ENCODE data around the gene C6orf132. TPM values are rescaled to one million over a fixed set of nuclear protein-coding genes. Genes with fewer than 3 reads are reported as not detected.

C6orf132 gene
- total RNA-seq, 1 experiment from 2014 or later = 31.9 TPM

DNA sequence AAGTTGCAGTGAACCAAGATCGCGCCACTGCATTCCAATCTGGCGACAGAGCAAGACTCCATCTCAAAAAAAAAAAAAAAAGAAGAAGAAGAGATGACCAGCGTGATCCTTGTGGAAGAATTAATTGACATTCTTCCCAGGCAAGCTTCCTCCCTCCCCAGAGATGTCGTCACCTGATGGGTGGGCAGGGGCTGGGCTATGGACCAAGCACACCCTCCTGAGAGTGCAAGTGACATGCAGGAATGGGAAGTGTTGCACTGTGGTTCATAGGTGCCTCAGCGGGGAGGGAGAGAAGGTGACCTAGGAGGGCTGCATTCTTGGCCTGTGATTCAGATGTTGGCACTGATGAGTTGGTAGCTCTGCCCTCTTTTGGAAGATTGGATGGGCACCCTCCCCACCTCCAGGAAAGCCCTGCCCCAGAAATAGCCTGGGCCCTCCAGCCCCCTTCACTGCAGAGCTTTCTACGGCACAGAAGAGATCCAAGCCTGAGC is 54.3 kb downstream of the C6orf132 start:
- no TSS peak for BruUV-seq (replicated peaks)

DNA sequence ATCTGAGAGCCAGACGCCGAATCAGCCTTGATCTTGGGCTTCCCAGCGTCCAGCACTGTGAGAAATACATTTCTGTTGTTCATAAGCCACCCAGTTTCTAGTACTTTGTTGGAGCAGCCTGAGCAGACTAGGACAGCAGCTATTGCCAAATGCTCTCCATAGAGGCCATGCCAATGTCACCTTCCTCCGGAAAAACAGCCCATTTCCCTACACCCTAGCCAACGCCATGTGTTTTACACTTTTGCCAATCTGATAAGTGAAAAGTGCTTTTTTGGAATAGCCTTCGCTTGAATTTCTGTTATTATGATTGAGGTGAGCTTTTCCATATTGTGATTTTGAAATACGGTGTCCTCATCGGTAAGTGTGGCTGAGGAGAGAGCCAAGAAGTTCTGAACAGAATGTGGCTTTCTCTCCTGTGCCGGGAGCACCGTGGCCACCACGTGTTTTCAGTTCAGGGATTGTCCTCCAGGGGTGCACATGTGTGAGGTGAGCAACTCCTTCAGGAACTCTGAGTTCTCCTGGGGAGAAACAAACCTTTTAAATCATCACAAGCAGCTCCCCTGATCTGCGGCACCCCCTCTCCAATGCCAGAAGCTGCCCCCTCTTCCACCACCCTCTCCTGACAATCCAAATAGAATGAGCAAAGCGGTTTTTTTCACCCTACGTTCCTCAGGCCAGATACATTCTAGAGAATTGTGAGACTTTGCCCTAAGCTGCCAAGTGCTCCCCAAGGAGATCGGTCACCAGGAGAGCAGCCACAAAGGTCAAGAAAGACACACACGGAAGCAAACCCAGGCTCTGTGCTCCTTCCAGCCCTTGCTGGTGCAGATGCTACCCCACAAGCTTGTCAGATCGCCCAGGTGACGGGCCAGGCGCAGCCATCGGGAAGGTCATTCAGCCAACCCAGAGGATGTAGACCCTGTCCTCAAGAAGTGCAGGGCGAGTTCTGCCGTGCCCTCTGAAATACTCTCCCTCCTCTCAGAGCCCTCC is 56.1 kb downstream of the C6orf132 start:
- Mint-ChIP-seq H3K27me3 (ENCODE audit: insufficient read depth, unreplicated experiment) (no peaks in the 10 kb centered on the region), H3K4me1 (ENCODE audit: insufficient read depth, unreplicated experiment) (peaks cover 14% of the 10 kb centered on the region), H3K4me3 (ENCODE audit: unreplicated experiment) (no peak overlapping the region), H3K27ac (ENCODE audit: low read depth, unreplicated experiment) (no peak overlapping the region), H3K9me3 (ENCODE audit: unreplicated experiment) (no peaks in the 10 kb centered on the region), H3K36me3 (ENCODE audit: insufficient read depth, unreplicated experiment) (peaks cover 18% of the 10 kb centered on the region)
- intact Hi-C loops (cut with micrococcal nuclease) = no loop called here
- TF ChIP-seq, protein P1, sequence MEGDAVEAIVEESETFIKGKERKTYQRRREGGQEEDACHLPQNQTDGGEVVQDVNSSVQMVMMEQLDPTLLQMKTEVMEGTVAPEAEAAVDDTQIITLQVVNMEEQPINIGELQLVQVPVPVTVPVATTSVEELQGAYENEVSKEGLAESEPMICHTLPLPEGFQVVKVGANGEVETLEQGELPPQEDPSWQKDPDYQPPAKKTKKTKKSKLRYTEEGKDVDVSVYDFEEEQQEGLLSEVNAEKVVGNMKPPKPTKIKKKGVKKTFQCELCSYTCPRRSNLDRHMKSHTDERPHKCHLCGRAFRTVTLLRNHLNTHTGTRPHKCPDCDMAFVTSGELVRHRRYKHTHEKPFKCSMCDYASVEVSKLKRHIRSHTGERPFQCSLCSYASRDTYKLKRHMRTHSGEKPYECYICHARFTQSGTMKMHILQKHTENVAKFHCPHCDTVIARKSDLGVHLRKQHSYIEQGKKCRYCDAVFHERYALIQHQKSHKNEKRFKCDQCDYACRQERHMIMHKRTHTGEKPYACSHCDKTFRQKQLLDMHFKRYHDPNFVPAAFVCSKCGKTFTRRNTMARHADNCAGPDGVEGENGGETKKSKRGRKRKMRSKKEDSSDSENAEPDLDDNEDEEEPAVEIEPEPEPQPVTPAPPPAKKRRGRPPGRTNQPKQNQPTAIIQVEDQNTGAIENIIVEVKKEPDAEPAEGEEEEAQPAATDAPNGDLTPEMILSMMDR (IDR thresholded peaks at IDR 0.05; ENCODE audit: unreplicated experiment) = no peak
- ChIA-PET CTCF (interaction anchor here (0.6 to 4.4 kb wide), 4 partner anchors 10 to 128 kb away, joined by 3 to 26 read pairs (median 4); no protein-coding TSS in a partner anchor), POLR2A (interaction anchor here (0.7 to 1.2 kb wide), 4 partner anchors 9 to 461 kb away, joined by 3 to 4 read pairs (median 3); no protein-coding TSS in a partner anchor)
- no peak for DNase-seq (ENCODE audit: unreplicated experiment)
- BruUV-seq (replicated peaks) = no TSS peak

More for the DNA sequence above, 54.3 kb downstream of the C6orf132 start:
- CTCF ChIA-PET = interaction anchor here (0.8 to 4.4 kb wide), 2 partner anchors 8 to 12 kb away, joined by 3 to 26 read pairs; no protein-coding TSS in a partner anchor
- intact Hi-C loops (cut with micrococcal nuclease) = loop anchor here (1.0 kb wide), 1 partner anchor 49 kb away; no protein-coding TSS in a partner anchor
- no peak overlapping the region for H3K4me3 Mint-ChIP-seq (ENCODE audit: unreplicated experiment)
- peak; percentile 65 for DNase-seq (ENCODE audit: unreplicated experiment)
- H3K27ac Mint-ChIP-seq (ENCODE audit: low read depth, unreplicated experiment) = peak overlapping the region; percentile 42
- H3K4me1 Mint-ChIP-seq (ENCODE audit: insufficient read depth, unreplicated experiment) = peaks cover 14% of the 10 kb centered on the region
- no peaks in the 10 kb centered on the region for H3K9me3 Mint-ChIP-seq (ENCODE audit: unreplicated experiment)
- POLR2A ChIA-PET = interaction anchor here (0.6 to 1.7 kb wide), 5 partner anchors 18 to 76 kb away, joined by 3 to 4 read pairs (median 4); partner anchors contain the start of genes C6orf132 and TAF8
- H3K27me3 Mint-ChIP-seq (ENCODE audit: insufficient read depth, unreplicated experiment) = no peaks in the 10 kb centered on the region
- peaks cover 7% of the 10 kb centered on the region for H3K36me3 Mint-ChIP-seq (ENCODE audit: insufficient read depth, unreplicated experiment)
- TF ChIP-seq, protein P1 (IDR thresholded peaks at IDR 0.05; ENCODE audit: unreplicated experiment) = no peak

DNA sequence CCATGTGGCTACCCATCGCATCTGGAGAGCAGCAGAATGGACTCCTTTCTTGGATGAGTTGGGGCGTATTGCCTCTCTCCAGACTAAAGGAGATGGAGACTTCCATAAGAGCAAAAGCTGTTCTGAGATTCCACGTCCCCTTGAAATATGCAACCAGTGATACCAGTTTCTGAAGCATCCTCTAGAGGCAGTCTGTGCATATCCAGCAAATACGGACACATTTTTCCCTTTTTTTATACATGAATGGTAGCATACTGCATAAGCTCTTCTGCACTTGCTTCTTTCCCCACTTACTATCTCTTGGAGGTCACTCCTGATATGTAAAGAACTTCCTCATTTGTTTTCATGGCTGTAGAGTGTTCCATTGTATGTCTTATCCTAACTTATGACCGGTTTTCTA is 57.5 kb downstream of the C6orf132 start:
- Mint-ChIP-seq H3K36me3 (ENCODE audit: insufficient read depth, unreplicated experiment) (peaks cover 12% of the 10 kb centered on the region), H3K9me3 (ENCODE audit: unreplicated experiment) (no peaks in the 10 kb centered on the region), H3K4me3 (ENCODE audit: unreplicated experiment) (no peak overlapping the region), H3K4me1 (ENCODE audit: insufficient read depth, unreplicated experiment) (peaks cover 14% of the 10 kb centered on the region), H3K27me3 (ENCODE audit: insufficient read depth, unreplicated experiment) (no peaks in the 10 kb centered on the region), H3K27ac (ENCODE audit: low read depth, unreplicated experiment) (no peak overlapping the region)
- no TSS peak for BruUV-seq (replicated peaks)
- DNase-seq (ENCODE audit: unreplicated experiment) = no peak
- intact Hi-C loops (cut with micrococcal nuclease) = no loop called here
- TF ChIP-seq, protein P1 (IDR thresholded peaks at IDR 0.05; ENCODE audit: unreplicated experiment) = no peak
- ChIA-PET CTCF (interaction anchor here (0.6 to 4.4 kb wide), 6 partner anchors 11 to 448 kb away, joined by 3 to 26 read pairs (median 4); no protein-coding TSS in a partner anchor), POLR2A (no interaction called here)

DNA sequence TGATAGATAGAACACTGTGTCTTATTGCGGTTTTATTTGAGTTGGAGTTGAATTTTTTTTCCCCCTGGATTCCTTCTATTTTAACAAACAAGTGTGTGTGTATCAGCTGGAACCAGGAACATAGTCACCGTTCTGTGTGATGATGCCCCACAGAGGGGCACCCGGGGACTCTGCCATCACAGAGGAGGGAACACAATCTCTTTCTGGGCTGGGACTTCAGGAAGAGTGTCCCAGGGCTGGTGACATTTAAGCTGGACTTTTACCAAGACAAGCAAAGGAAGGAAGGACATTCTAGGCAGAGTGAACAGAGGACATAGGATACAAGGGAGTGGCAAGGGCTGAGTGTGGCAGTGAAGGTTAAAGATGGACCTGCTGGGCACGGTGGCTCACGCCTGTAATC is 58.9 kb downstream of the C6orf132 start:
- BruUV-seq (replicated peaks) = no TSS peak
- Mint-ChIP-seq H3K27ac (ENCODE audit: low read depth, unreplicated experiment) (no peak overlapping the region), H3K4me1 (ENCODE audit: insufficient read depth, unreplicated experiment) (peaks cover 13% of the 10 kb centered on the region), H3K4me3 (ENCODE audit: unreplicated experiment) (no peak overlapping the region), H3K9me3 (ENCODE audit: unreplicated experiment) (no peaks in the 10 kb centered on the region), H3K36me3 (ENCODE audit: insufficient read depth, unreplicated experiment) (peaks cover 20% of the 10 kb centered on the region), H3K27me3 (ENCODE audit: insufficient read depth, unreplicated experiment) (no peaks in the 10 kb centered on the region)
- ChIA-PET POLR2A (interaction anchor here (0.5 to 0.6 kb wide), 2 partner anchors 36 to 82 kb away, joined by 3 read pairs; no protein-coding TSS in a partner anchor), CTCF (interaction anchor here (0.6 to 3.4 kb wide), 5 partner anchors 84 to 1038 kb away, joined by 3 to 13 read pairs (median 3); no protein-coding TSS in a partner anchor)
- TF ChIP-seq, protein P1 (IDR thresholded peaks at IDR 0.05; ENCODE audit: unreplicated experiment) = no peak
- DNase-seq (ENCODE audit: unreplicated experiment) = no peak
- intact Hi-C loops (cut with micrococcal nuclease) = no loop called here

Data from MCF 10A (cell line).